Measurements from ENCODE around the gene VPS9D1. TPM values are rescaled to one million over a fixed set of nuclear protein-coding genes. Genes with fewer than 3 reads are reported as not detected.

The VPS9D1 gene
- total RNA-seq, 1 donor from 2014 or later, result 17.1 TPM

DNA sequence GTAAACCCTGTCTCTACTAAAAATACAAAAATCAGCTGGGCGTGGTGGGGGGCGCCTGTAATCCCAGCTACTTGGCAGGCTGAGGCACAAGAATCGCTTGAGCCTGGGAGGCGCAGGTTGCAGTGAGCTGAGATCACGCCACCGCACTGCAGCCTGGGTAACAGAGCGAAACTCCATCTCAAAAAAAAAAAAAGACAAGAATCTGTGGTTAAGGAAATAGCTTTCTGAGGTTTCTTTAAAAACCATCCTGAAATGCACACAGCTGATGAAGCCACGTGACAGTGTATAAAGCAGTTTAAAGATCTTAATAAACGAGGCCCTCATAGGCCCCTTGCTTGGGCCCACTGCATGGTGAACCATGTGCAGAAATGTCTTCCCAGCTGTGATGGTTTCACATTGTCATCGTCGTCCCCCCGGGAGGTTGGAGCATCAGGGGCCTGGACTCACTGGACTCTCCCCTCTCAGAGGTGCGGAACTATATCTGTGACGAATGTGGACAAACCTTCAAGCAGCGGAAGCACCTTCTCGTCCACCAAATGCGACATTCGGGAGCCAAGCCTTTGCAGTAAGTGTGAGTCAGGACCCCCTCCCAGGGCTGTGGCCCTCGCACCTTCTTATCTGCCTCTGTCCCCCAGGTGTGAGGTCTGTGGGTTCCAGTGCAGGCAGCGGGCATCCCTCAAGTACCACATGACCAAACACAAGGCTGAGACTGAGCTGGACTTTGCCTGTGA is 16.8 kb upstream of the VPS9D1 start:
- Mint-ChIP-seq H3K4me1 (no peaks in the 10 kb centered on the region), H3K27ac (no peak overlapping the region), H3K36me3 (peaks cover 24% of the 10 kb centered on the region), H3K4me3 (no peak overlapping the region), H3K9me3 (no peaks in the 10 kb centered on the region), H3K27me3 (ENCODE audit: low read depth) (no peaks in the 10 kb centered on the region)
- DNase-seq (ENCODE audit: low spot score in 2 of 2, unreplicated experiment in 2 of 2), result no peak
- TF ChIP-seq CTCF (IDR thresholded peaks at IDR 0.05; ENCODE audit: unreplicated experiment), result no peak

GRCh38 chr16:89736554-89736953 is 15.9 kb upstream of the VPS9D1 start:
- no peaks in the 10 kb centered on the region for H3K4me1 Mint-ChIP-seq
- no peaks in the 10 kb centered on the region for H3K27me3 Mint-ChIP-seq (ENCODE audit: low read depth)
- H3K9me3 Mint-ChIP-seq, result no peaks in the 10 kb centered on the region
- H3K4me3 Mint-ChIP-seq, result no peak overlapping the region
- no peak for TF ChIP-seq CTCF (IDR thresholded peaks at IDR 0.05; ENCODE audit: unreplicated experiment)
- peaks cover 29% of the 10 kb centered on the region for H3K36me3 Mint-ChIP-seq
- no peak for DNase-seq (ENCODE audit: low spot score in 2 of 2, unreplicated experiment in 2 of 2)
- H3K27ac Mint-ChIP-seq, result no peak overlapping the region

- Mint-ChIP-seq H3K4me1 (peaks cover 9% of the 10 kb centered on the region), H3K9me3 (no peaks in the 10 kb centered on the region), H3K27ac (no peak overlapping the region), H3K27me3 (ENCODE audit: low read depth) (no peaks in the 10 kb centered on the region), H3K36me3 (peaks cover 31% of the 10 kb centered on the region), H3K4me3 (no peak overlapping the region)
- no peak for TF ChIP-seq CTCF (IDR thresholded peaks at IDR 0.05; ENCODE audit: unreplicated experiment)
- DNase-seq (ENCODE audit: low spot score in 2 of 2, unreplicated experiment in 2 of 2), result no peak
Observed at GRCh38 chr16:89733792-89734191, 13.1 kb upstream of the VPS9D1 start.

- H3K4me1 Mint-ChIP-seq, result peaks cover 9% of the 10 kb centered on the region
- no peaks in the 10 kb centered on the region for H3K27me3 Mint-ChIP-seq (ENCODE audit: low read depth)
- TF ChIP-seq CTCF (IDR thresholded peaks at IDR 0.05; ENCODE audit: unreplicated experiment), result no peak
- no peak overlapping the region for H3K27ac Mint-ChIP-seq
- DNase-seq (ENCODE audit: low spot score in 2 of 2, unreplicated experiment in 2 of 2), result no peak
- H3K36me3 Mint-ChIP-seq, result peaks cover 32% of the 10 kb centered on the region
- no peaks in the 10 kb centered on the region for H3K9me3 Mint-ChIP-seq
- no peak overlapping the region for H3K4me3 Mint-ChIP-seq
Observed at GRCh38 chr16:89733322-89733721, 12.6 kb upstream of the VPS9D1 start.

- Mint-ChIP-seq H3K36me3 (peaks cover 33% of the 10 kb centered on the region), H3K4me3 (no peak overlapping the region), H3K9me3 (no peaks in the 10 kb centered on the region), H3K27ac (no peak overlapping the region), H3K27me3 (ENCODE audit: low read depth) (no peaks in the 10 kb centered on the region), H3K4me1 (peaks cover 9% of the 10 kb centered on the region)
- TF ChIP-seq CTCF (IDR thresholded peaks at IDR 0.05; ENCODE audit: unreplicated experiment), result no peak
- no peak for DNase-seq (ENCODE audit: low spot score in 2 of 2, unreplicated experiment in 2 of 2)
Observed at GRCh38 chr16:89732918-89733242, 12.2 kb upstream of the VPS9D1 start.

Measured in mesothelial cell of epicardium (in vitro differentiated cells).